Medulla oblongata (tissue), 1 donor: ENCODE data around the gene HOXB4.

ENCODE experiments used
- DNase-seq: peaks from one replicate; pipeline ENCODE4 v3.0.0-alpha.2; 2015; ENCODE audit errors: extremely low spot score

The HOXB4 gene

DNA sequence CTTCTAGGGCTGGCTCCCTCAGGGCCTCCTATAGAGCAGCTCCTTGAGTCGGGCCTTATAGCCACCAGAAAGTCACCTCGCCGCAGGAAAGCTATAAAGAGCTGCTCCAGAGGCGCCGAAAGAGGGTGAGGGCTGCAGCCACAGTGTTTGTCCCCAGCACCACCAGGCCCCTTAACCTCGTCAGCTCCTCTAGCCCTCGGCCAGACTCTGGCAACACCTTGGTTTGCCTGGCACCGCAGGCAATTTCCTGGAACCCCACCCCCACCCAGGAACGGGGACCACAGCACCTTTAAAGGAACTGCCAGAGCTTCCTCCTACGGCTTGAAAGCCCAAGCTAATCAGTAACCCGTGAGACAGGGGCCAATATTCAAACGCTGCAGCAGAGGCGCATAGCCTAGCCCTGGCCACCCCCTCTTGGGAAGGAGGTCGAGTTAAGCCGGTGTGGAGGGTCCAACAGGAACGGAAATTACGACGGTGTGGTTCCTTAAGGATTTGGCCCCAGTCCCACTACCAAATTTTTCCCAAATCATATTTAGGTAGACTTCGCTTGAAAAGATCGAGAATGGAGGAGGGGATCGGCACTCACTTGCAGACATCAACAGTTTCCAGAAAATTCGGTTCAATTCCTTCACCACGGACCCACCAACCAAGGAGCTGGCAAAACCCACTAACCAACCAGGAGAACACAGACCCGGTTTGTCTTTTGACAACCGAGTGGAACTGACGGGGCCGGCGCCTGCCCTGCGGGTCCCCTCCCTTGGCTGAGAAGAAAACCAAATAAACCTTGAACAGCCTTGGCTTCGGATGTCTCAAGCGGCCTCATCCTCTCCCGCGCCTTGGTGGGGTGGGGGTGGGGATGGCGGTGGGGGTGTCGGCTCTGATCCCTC lies 23.6 kb upstream of the HOXB4 start:
- no peak for DNase-seq

DNA sequence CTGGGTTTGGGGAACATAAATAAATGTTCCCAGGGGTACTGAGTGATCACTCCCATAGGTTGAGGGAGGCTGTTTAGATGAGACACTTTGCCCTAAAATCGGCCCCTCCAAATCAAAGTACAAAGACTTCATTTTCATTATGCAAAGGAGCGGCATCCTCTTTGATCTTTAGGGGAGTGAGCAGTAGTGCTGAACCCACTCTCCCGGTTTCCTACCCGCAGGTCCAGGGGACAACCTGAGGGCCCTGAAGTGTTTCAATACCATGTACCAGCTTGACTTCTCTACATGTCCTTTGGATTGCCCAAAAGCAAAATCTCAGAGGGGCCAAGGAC lies 23.0 kb upstream of the HOXB4 start:
- DNase-seq, result no peak

DNA sequence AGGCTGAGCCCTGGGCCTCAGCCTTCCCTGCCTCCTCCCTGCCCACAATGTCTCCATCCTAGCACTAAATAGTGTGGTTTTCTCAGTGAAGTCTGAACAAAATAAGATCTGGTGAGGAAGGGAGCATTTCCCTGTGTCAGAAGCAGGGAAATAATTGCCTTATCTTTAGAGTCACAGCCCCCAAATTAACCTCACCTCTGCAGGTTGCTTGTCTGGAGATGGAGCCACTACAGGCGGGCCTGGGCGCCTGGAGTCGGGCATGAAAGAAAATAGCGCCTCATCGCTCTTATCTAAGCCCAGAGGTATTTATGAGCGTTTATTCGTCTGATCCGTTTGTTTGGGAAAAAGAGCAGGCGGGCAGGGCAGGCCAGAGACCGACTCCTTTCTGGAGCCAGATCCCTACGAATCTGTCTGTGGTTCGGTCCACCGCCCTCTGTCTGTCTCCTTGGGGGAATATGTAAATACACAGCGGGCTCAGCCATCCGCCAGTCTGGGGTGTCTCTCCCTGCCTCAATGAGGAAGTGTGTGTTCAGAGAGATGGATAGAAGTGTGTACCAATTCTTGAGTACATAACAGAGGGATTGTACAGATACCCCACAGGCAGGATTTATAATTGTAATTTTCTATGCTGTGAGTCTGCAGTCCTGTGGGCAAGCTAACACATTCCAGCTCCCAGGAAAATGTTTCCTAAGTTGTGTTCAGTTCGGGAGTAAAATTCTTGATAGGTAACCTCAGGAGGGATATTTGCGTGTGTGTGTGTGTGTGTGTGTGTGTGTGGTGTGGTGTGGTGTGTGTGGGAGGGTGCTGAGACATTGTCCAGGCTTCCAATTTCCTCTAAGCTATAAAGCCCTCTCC lies 22.3 kb upstream of the HOXB4 start:
- no peak for DNase-seq

DNA sequence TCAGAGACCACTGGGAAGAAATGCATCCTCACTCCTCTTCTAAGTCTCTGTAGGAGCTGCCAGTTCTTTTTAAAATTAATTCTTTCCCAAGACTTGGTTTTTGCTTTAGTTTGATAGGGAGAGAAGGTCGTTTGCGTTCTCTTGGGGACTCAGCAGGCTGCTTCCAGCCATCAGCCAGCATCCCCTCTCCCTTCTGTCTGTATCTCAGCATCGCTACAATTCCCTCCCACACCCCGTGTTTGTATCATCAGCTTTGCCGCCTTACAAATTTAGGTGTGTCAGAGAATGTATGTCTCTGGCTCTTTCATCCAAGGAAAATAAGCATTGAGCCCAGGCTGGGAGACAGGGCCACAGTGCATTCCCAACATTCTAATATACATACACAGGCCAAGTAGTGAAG lies 21.2 kb upstream of the HOXB4 start:
- DNase-seq, result no peak

DNA sequence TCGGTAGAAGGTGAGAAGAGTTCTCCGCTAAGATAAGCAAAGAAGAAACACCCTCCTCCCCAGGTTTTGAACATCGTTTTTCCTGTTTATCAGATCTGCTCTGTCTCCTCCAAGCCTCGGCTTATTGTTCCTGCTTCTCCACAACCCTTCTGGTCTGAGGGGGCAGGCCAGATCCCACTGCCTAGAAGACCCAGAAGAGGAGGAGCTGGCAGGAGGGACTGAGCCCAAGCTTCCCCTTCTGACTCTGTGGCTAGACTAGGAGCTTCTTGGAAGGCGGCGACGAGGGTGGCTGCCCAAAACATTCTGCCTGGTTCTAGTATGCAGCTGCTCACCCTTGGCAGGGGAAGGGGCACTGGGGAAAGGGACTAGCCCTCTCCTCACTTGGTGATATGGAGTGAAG lies 20.6 kb upstream of the HOXB4 start:
- no peak for DNase-seq

DNA sequence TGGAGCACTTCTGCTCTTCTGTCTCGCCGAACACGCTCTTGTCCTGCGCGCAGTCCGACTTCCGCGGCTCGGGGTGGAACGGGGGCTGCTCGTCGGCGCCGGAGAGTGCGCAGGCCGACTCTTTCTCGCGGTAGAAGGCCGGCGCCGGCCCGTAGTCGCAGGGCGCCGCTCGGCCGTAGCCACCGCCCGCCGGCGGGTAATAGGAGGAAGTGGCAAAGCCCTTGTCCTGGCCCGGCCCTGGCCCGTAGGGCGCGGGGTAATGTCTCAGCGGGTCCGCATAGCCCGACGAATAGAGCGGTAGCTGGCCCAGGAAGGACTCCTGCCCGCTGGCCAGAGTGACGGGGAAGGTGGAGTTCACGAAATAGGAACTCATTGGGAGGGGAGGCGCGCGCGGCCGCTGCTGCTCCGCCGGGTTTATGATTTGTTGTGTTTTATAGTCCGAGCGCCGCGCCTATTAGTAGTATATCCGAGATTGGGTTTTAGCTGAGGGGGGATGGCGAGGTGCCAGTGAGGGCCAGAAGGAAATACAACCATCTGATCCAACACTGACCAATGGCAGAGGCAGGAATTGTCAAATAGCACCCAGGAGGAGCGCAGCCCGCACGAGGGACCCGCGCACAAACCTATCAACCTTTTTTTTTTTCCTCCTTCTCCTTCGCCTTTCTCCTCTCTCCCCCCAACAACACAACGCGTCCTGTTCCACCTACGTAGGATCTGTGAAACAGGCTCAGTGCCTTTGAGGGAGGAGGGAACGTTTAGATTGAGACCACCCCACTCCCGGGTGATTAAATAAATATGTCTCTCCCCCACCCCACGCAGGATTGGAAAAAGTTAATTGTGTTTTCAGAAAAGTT lies 19.9 kb upstream of the HOXB4 start:
- peak; percentile 73 for DNase-seq

DNA sequence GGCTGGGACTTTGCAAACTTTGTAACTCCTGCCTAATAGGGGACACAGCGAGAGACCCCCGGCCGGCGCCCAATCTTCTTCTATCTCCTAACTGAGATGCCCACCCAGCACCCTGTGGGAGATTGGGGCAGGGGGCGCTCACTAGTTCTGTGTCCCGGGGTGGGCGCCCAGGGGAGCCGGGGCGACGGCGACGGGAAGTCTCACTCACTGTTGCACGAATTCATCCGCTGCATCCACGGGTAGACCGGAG lies 19.3 kb upstream of the HOXB4 start:
- no peak for DNase-seq

DNA sequence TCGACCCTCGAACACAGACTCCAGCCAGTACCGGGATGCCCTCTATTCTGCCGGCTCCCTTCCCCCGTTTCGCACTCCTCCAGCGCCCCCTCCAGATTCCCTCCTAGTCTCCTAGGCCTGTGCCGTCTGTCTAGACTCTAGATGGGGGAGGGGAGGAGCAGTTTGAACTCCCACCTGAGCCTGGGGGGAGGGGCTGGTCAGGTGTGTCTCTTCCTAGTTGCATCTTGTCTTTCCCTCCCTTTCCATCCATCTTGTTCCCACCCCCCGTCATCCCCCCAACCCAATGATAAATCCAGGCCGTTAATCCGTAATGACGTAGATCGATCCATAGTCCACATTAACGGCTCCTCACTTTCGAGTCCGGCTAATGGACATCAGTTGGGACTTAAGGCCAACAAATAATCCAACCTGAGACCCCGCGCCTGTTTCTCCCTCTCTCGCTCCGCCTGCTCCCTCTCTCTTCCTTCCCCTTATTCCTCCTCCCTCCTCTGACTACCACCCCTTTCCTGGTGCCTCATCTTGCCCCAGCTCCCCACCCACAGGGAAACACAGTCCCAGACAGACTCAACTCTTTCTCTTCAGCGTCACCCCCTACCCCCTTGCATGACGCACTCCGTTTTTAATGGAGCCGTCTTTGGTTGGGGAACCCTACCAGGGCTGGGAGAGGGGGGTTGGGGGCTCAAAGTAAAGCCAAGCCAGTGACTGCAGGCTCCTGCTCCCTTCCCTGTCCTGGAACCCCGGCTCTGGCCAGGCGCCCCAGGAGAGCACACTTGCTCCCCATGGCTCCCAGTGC lies 18.8 kb upstream of the HOXB4 start:
- DNase-seq, result no peak

DNA sequence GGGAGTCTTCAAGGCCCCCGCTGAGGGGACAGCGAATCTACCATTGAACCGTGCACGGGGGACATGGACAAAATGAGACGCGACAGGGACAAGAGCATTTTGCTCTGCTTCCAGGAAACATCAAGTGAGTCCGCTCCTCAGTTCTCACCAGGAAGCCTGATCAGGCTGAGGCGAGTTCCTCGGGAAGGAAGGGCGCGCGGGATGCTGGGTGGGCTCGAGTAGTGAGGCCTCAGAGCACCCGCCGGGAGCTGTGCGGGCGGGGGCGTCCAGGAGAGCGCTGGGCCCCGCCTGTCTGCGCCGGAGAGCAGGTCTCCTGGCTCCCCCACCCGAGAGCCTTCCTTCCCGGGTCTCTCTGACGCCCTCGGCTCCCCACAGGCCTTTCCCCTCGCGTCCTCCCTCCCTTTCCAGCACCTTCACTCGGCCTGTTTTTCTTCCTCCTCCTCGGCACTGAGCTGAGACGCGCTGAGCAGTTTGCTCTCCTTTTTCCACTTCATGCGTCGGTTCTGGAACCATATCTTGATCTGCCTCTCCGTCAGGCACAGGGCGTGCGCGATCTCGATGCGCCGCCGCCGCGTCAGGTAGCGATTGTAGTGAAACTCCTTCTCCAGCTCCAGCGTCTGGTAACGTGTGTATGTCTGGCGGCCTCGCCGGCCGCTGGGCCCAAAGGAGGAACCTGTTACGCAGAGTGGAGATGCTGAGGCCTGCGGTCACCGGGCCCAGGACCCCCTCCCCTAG lies 18.0 kb upstream of the HOXB4 start:
- DNase-seq, result no peak

DNA sequence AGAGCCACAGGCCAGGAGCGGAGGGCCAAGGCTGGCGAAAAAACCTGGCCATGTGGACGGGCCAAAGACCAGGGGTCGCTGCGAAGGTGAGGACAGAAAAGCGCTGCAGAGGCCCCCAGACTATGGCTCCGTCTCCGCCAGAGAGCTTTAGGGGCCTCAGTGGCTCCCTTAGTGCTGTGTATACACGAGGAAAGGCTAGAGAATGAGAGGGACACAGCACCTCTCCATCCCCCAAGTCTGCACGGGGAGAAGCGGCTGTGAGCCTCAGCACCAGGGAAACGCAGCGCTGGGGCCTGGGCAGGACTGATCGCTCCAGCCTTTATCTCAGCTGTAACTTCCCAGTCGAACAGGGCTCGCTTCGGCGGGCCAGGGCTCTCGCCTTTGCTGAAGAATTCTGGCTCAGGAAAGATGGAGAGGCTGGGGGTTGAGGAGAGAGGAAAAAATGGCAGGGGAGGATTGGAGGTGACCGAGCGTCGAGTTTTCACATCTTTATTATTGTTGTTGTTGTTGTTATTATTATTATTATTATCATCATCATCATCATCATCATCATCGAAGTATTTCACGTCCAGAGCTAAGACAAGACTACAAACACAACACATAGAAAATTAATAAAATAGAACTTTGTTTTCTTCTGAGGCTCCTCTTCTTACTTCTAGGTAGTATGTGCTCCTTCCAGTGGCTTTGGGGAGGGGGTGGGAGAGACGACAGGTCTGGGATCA lies 17.3 kb upstream of the HOXB4 start:
- no peak for DNase-seq

DNA sequence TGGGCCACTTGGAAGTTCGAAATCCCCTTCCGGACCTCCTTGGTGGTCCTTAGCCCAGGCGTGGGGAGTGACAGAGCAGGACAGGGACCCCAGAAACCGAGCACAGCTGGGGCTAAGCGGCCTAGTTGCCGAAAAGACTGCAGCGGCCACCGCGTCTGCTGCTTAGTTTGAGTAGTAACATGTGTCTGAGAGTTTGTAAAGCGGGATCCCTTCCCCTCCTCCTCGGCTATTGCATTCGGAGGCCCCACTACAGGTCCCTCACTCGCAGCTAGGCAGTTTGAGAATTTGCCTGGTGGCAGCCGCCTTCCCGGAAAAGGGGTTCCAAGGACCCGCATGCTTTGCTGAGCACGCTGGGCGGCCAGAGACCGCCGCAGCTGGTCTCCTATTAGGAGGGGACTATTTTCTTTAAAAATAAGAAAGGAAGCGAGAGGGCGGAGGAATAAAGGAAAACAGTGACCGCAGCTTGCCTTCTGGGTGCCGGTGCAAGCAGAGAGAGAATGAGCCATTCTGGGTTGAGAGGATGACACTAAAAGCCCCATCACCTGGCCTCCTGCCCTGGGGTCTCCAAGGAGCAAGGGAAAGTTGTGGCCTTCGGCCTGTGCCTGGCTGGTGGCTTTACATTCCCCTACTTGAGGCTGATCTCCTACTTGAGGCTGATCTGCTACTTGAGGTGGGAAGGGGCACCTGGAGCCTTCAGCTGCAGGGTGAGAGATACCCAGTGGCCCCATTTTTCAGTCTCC lies 16.6 kb upstream of the HOXB4 start:
- DNase-seq, result no peak

DNA sequence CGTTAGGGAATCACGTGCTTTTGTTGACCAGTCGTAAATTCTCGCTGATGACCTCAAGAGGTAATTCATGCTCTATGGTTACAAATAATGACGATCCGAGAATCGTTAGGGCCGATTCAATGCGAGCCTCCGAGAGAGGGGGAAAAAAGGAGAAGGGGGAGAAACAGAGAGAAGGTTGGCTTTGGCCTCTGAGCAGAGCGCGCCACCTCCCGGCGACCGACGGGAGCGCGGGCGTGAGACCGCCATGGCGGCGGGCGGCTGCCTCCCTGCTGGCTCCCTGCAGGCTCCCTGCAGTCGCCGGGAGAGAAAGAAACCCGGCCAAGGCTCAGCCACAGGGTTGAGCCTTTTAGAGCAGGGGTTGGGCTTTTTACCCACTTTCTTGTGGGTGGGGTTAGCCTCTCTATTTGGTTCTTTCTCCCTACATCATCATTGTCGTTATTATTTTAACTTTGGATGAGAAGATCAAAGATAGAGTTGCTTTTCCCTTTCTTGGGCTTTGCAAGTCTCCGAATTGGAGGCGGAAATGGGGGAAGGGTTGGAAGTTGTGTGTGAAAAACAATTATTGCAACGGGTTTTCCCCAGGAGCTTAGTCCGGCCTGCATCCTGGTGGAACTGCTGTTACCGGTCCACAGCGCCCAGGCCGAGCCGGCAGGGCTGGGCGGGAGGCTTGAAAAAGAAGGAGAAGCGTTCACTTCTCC lies 15.8 kb upstream of the HOXB4 start:
- DNase-seq, result peak; percentile 85

DNA sequence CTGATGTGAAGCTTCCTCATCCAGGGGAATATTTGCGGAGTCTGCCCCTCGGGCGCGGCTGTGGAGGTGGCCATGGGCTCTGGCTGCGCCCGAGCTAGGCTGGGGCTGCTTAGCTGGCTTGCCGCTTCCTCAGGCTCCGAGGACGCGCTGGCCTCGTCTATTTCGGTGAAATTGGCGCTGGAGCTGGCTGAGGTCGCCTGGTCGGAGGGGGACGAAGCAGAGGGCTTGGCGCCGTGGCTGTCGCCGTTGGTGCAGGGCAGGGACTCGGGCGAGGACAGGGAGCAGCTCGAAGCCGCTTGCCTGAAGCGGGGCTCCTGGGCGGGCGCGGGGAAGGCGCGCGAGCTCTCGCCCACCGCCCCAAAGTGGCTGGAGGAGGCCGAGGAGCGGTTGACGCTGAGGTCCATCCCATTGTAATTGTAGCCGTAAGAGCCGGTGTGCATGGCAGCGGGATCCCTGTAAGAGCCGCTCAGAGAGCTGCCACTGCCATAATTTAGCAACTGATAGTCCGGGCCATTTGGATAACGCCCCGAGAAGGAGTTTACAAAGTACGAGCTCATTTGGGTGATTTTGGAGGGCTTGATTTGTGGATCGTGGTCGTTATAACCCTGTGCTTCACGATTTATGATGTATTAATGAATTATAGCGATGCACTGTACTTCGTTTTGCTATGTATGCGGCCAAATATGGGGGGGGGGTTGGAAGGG lies 15.1 kb upstream of the HOXB4 start, which contains the start of gene HOXB5:
Gene HOXB5 (minus strand): TSS at position 654 of the 704 bp plus-strand sequence. CDS start 97 bp downstream, at position 557.
- no peak for DNase-seq

DNA sequence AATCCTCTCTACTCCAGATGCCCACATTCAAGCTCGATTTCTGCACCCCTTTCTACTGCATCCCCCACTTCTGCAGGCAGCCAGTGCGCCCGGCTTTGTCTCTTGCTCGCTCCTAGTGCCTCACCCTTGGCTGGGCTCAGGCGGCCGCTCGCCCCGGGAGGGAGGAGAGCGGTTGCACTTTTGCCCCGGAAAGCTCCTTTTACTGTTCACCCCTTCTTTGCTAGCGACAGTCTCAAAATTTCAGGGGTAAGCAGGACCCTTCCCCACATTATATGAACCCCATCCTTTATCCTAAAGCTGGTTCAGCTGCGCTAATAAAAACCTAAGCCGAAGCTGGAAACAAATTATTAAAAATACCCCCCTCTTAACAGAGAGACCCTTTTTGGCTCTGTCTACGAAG lies 14.4 kb upstream of the HOXB4 start:
- no peak for DNase-seq

DNA sequence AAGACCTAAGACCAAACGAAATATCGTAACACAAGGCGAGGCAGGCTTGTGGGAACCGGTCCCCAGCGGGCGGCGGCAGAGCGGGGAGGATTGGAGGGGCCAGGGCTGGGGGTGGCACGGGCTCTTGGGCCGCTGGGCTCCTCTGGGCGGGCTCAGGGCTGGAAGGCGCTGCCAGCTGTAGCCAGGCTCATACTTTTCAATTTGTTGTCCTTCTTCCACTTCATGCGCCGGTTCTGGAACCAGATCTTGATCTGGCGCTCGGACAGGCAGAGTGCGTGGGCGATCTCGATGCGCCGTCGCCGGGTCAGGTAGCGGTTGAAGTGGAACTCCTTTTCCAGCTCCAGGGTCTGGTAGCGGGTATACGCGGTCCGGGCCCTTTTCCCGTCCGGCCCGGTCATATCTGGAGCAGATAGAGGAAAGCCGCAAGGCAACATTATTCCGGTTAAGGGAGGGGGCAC lies 13.9 kb upstream of the HOXB4 start:
- DNase-seq, result no peak

DNA sequence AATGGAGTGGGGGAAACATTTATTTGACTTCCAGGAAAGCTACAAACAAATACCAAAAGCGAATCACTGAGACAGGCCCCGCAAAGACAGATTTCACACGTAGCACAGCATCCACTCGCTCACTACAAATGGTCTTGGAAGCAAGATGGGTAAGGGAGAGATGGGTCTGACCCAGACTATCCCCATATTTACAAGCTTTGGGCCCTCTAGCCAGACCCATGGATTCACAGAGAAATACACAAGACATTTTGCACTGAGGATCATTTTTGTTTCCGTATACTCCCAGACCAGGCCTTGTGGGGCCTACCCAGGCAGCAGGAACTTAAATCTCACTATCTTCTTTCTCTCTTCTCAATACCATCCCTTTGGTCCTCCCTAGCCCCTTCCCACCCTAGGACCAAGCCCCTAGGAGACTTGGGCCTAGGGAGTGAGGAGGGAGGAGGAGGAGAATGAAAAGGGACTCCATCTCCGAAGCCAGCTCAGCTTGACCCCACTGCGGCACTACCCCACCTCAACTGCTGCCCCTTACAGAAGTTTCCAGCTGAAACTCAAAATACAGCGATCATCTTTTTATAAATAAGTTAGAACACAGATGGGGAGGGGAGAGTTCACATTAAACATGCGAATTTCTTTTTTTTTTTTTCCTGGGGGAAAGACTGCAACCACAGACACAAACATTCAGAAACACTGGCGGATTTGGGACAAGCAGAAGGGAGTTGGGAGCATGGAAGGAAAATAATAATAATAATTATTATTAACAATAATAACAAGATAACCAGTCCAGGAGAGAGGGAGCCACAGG lies 13.3 kb upstream of the HOXB4 start:
- DNase-seq, result no peak

DNA sequence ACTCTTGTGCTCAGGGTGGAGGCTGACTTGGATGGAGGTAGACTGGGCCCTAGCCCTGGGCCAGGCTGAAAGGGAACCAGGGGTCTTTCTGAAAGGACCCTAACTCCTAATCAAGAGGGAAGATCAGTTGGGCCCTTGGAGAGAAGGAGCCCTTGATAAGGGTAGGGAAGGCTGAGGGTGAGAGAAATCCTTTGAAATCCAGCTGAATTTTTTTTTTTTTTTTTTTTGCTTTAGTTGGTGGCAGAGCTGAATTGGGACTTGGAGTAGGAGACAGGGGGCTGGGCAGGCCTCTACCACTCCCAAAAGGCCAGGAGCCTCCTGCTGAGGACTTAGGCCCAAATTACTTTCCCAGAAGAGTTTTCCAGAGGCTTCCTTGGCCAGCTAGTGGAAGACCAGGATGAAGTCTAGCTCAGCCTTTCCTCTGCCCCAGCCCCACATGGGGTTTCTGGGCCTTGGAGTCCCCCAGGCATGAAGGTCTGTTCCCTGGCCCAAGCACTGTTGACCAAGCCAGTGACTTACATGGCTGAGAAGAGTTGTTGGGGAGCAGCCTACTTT lies 12.5 kb upstream of the HOXB4 start:
- no peak for DNase-seq
